ENCODE data around the gene RRN3. TPM values are rescaled to one million over a fixed set of nuclear protein-coding genes. Genes with fewer than 3 reads are reported as not detected.
A peak's percentile ranks its signal among the peaks of the same experiment; 100 is the strongest.

RRN3 gene
- total RNA-seq, 1 experiment from 2014 or later: 40.9 TPM

- H3K27me3 Mint-ChIP-seq (ENCODE audit: low read depth): no peaks in the 10 kb centered on the region
- Histone ChIP-seq H2AK5ac (ENCODE audit: insufficient read length, low read length) (no peak overlapping the region), H3K9ac (ENCODE audit: extremely low read depth, insufficient read length, low read length) (no peak overlapping the region), H3K4ac (ENCODE audit: low read depth, low read length) (no peak overlapping the region), H4K91ac (ENCODE audit: insufficient read length, low read depth, low read length) (no peak overlapping the region), H3K79me2 (ENCODE audit: insufficient read depth, low read length) (no peaks in the 10 kb centered on the region), H4K20me1 (ENCODE audit: control insufficient read depth, insufficient read depth, insufficient read length) (no peaks in the 10 kb centered on the region), H4K8ac (replicated peaks; ENCODE audit: insufficient read length, low read depth, low read length) (no peak overlapping the region), H3K23me2 (ENCODE audit: insufficient read length, low read depth, low read length, poor library complexity, severe bottlenecking) (no peaks in the 10 kb centered on the region), H3T11ph (ENCODE audit: low read length) (no peak overlapping the region), H4K5ac (ENCODE audit: insufficient read length, low read depth, low read length) (no peak overlapping the region), H2BK120ac (ENCODE audit: low read depth, low read length, poor library complexity, severe bottlenecking) (no peak overlapping the region), H3K18ac (ENCODE audit: insufficient read length, low read depth, low read length) (no peak overlapping the region), H3K23ac (ENCODE audit: insufficient read length, low read depth, low read length) (no peak overlapping the region), H2BK20ac (ENCODE audit: low read depth, low read length, poor library complexity, severe bottlenecking) (no peak overlapping the region), H2BK12ac (ENCODE audit: insufficient read length, low read depth, low read length) (no peak overlapping the region), H3K9me3 (ENCODE audit: control insufficient read depth, low read depth, low read length) (no peaks in the 10 kb centered on the region), H3K14ac (ENCODE audit: insufficient read depth, low read length) (no peak overlapping the region; the same call in 1 of the 2 replicates), H3K4me2 (ENCODE audit: insufficient read depth, insufficient read length, low read length) (no peak overlapping the region), H2BK15ac (ENCODE audit: low read depth, low read length) (no peak overlapping the region), H3K27ac (ENCODE audit: insufficient read length, low read depth, low read length) (no peak overlapping the region), H3K56ac (ENCODE audit: insufficient read length, low read depth, low read length) (no peak overlapping the region), H3K79me1 (ENCODE audit: insufficient read depth, low read depth, low read length, poor library complexity, severe bottlenecking) (no peaks in the 10 kb centered on the region), H2AFZ (ENCODE audit: low read length) (no peak overlapping the region), H3K4me1 (ENCODE audit: insufficient read depth, low read length) (no peaks in the 10 kb centered on the region), H3K27me3 (ENCODE audit: insufficient read depth, low read length) (no peaks in the 10 kb centered on the region), H2BK5ac (ENCODE audit: insufficient read length, low read length) (no peak overlapping the region)
- H3K4me1 Mint-ChIP-seq: no peaks in the 10 kb centered on the region
- no peak overlapping the region for H3K4me3 Mint-ChIP-seq
- peak overlapping the region in 1 of 3 experiments; percentile 15; a peak in 1 of 7 replicates for H3K27ac Mint-ChIP-seq
- TF ChIP-seq CTCF (conservative IDR thresholded peaks at IDR 0.05): no peak; the same call in 2 of the 3 replicates
- WGBS (ENCODE audit: extremely low coverage, insufficient read length, low lambda C conversion rate): no CpG with 5 or more reads among the region's 16 CpGs
- DNase-seq: peak; percentile 52
- H3K36me3 Mint-ChIP-seq (ENCODE audit: insufficient read depth in 1 of 3, low read depth in 3 of 3): peaks cover 9 to 68% (median 50%) of the 10 kb centered on the region in 3 experiments; a peak in 6 of 7 replicates
- no peaks in the 10 kb centered on the region for H3K9me3 Mint-ChIP-seq
Observed at GRCh38 chr16:15041271-15042004, 52.6 kb downstream of the RRN3 start.

All from H9 (cell line).